Loucy (cell line): ENCODE data around the gene XRCC2.

ENCODE experiments used
- H2AFZ ChIP-seq: fragments of 200-600 bp; sonication (generic); 2 replicates; pipeline ENCODE4 v1.6.0; 2016; ENCODE audit warnings: antibody characterized with exemption, mild to moderate bottlenecking, low read length, moderate library complexity
- H3F3A ChIP-seq: fragments of 200-600 bp; 2 replicates; pipeline ENCODE4 v1.6.0; 2016; ENCODE audit warnings: antibody characterized with exemption, low read depth, mild to moderate bottlenecking
- H3K27me3 ChIP-seq: fragments of 200-600 bp; sonication (generic); 2 replicates; pipeline ENCODE4 v1.6.1; 2014; ENCODE audit warnings: low read length, mild to moderate bottlenecking; ENCODE audit not compliant: insufficient read depth, poor library complexity, severe bottlenecking
- H3K36me3 ChIP-seq: fragments of 200-600 bp; sonication (generic); 2 replicates; pipeline ENCODE4 v1.6.1; 2016; ENCODE audit warnings: low read length; ENCODE audit not compliant: insufficient read depth
- H3K4me1 ChIP-seq: fragments of 200-600 bp; sonication (generic); 2 replicates; pipeline ENCODE4 v1.5.1; 2014; ENCODE audit warnings: low read length, mild to moderate bottlenecking; ENCODE audit not compliant: insufficient read depth, poor library complexity, severe bottlenecking
- H3K4me2 ChIP-seq: fragments of 200-600 bp; sonication (generic); 2 replicates; pipeline ENCODE4 v1.6.0; 2014; ENCODE audit warnings: antibody characterized with exemption, low read length, low read depth, mild to moderate bottlenecking; ENCODE audit not compliant: poor library complexity, severe bottlenecking
- H3K4me3 ChIP-seq: fragments of 200-600 bp; sonication (generic); 2 replicates; pipeline ENCODE4 v1.5.1; 2014; ENCODE audit warnings: low read length, mild to moderate bottlenecking, mixed read lengths; ENCODE audit not compliant: poor library complexity, severe bottlenecking
- H3K79me2 ChIP-seq: fragments of 200-600 bp; sonication (generic); 2 replicates; pipeline ENCODE4 v1.6.1; 2014; ENCODE audit warnings: low read length; ENCODE audit not compliant: insufficient read depth
- H3K9ac ChIP-seq: fragments of 200-600 bp; sonication (generic); 2 replicates; pipeline ENCODE4 v1.6.0; 2014; ENCODE audit warnings: mild to moderate bottlenecking, low read depth, low read length, moderate library complexity; ENCODE audit not compliant: poor library complexity, severe bottlenecking
- H3K9me2 ChIP-seq: fragments of 200-600 bp; sonication (generic); replicated peaks from 2 replicates; pipeline ENCODE4 v1.6.1; 2016; ENCODE audit warnings: low read depth, low read length, mixed read lengths
- H3K9me3 ChIP-seq: fragments of 200-600 bp; sonication (generic); 2 replicates; pipeline ENCODE4 v1.6.1; 2014; ENCODE audit warnings: mild to moderate bottlenecking, antibody characterized with exemption, low read length, low read depth; ENCODE audit not compliant: insufficient read depth
- H4K20me1 ChIP-seq: fragments of 200-600 bp; sonication (generic); 2 replicates; pipeline ENCODE4 v1.6.0; 2014; ENCODE audit warnings: antibody characterized with exemption, low read length, mild to moderate bottlenecking; ENCODE audit not compliant: insufficient read depth, poor library complexity, severe bottlenecking
- EZH2phosphoT487 ChIP-seq: fragments of 200-600 bp; IDR thresholded peaks from 2 replicates; pipeline ENCODE4 v1.6.1; 2018; ENCODE audit warnings: antibody characterized with exemption, mild to moderate bottlenecking, moderate library complexity, borderline replicate concordance
- TF ChIP-seq, protein P1 (sequence below): fragments of 200-600 bp; sonication (generic); conservative IDR thresholded peaks from 2 replicates; pipeline ENCODE4 v1.5.1; 2014; ENCODE audit warnings: mild to moderate bottlenecking, antibody characterized with exemption, low read length

XRCC2 gene

DNA sequence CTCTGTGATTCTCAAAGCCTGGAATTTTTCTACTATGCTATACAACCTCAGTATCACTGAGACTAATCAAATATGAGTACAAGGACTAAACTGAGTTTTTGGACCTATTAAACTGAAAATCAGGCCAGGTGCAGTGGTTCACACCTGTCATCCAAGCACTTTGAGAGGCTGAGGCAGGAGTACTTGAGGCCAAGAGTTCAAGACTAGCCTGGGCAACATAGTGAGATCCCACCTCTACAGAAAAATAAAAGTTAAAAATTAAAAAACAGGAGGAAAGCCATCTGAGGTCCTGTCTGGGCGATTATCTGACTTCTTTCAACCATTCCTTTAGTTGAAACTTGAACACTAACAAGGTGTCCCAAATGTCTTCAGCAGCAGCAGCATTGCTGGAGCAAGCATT lies 7.0 kb downstream of the XRCC2 start:
- no peak overlapping the region for H3K4me3 ChIP-seq
- no peaks in the 10 kb centered on the region for H3K9me3 ChIP-seq
- H3K9ac ChIP-seq: no peak overlapping the region
- H3K4me2 ChIP-seq: no peak overlapping the region
- H3K36me3 ChIP-seq: peaks cover 5% of the 10 kb centered on the region; the same call in 1 of the 2 replicates
- no peaks in the 10 kb centered on the region for H3K9me2 ChIP-seq
- no peaks in the 10 kb centered on the region for H3F3A ChIP-seq
- H4K20me1 ChIP-seq: peaks cover 13% of the 10 kb centered on the region
- peaks cover 11% of the 10 kb centered on the region for H3K4me1 ChIP-seq
- TF ChIP-seq, protein P1, sequence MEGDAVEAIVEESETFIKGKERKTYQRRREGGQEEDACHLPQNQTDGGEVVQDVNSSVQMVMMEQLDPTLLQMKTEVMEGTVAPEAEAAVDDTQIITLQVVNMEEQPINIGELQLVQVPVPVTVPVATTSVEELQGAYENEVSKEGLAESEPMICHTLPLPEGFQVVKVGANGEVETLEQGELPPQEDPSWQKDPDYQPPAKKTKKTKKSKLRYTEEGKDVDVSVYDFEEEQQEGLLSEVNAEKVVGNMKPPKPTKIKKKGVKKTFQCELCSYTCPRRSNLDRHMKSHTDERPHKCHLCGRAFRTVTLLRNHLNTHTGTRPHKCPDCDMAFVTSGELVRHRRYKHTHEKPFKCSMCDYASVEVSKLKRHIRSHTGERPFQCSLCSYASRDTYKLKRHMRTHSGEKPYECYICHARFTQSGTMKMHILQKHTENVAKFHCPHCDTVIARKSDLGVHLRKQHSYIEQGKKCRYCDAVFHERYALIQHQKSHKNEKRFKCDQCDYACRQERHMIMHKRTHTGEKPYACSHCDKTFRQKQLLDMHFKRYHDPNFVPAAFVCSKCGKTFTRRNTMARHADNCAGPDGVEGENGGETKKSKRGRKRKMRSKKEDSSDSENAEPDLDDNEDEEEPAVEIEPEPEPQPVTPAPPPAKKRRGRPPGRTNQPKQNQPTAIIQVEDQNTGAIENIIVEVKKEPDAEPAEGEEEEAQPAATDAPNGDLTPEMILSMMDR: no peak
- TF ChIP-seq EZH2phosphoT487: no peak
- H3K27me3 ChIP-seq: no peaks in the 10 kb centered on the region
- H3K79me2 ChIP-seq: peaks cover 75% of the 10 kb centered on the region
- H2AFZ ChIP-seq: no peak overlapping the region

DNA sequence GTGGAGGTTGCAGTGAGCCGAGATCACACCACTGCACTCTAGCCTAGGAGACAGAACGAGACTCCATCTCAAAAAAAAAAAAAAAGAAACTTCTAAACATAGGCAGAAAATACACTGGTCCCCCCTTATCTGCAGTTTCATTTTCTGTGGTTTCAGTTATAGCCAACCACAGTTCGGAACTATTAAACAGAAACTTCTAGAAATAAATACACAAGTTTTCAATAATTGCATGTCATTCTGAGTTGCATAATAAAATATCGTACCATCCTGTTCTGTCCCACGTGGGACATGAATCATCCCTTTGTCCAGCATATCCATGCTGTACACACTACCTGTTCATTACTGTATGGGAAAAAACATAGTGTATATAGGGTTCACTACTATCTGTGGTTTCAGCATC lies 8.0 kb downstream of the XRCC2 start:
- Histone ChIP-seq H3K4me1 (peaks cover 8% of the 10 kb centered on the region), H3K4me3 (no peak overlapping the region), H2AFZ (no peak overlapping the region), H3K27me3 (no peaks in the 10 kb centered on the region), H3K9me3 (no peaks in the 10 kb centered on the region), H3K9me2 (no peaks in the 10 kb centered on the region), H3K36me3 (peaks cover 5% of the 10 kb centered on the region; the same call in 1 of the 2 replicates), H3K4me2 (no peak overlapping the region), H4K20me1 (peaks cover 9% of the 10 kb centered on the region), H3F3A (no peaks in the 10 kb centered on the region), H3K79me2 (peaks cover 65% of the 10 kb centered on the region), H3K9ac (no peak overlapping the region)
- TF ChIP-seq, protein P1: no peak
- no peak for TF ChIP-seq EZH2phosphoT487

DNA sequence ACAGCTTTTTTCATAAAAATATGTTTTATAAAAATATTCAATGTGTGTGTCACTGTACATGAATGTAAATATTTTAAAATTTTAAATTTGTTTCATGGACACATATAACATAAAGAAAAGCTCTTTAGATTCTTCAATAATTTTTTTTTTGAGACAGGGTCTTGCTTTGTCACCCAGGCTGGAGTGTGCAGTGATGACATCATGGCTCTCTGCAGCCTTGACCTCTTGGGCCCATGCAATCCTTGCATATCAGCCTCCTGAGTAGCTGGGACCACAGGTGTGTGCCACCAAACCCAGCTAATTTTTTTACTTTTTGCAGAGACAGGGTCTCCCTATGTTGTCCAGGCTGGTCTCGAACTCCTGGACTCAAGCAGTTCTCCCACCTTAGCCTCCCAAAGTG lies 9.9 kb downstream of the XRCC2 start:
- Histone ChIP-seq H3K4me1 (no peaks in the 10 kb centered on the region), H3K9me2 (no peaks in the 10 kb centered on the region), H3F3A (no peaks in the 10 kb centered on the region), H3K9me3 (no peaks in the 10 kb centered on the region), H2AFZ (no peak overlapping the region), H3K4me3 (no peak overlapping the region), H3K79me2 (peaks cover 47% of the 10 kb centered on the region), H3K4me2 (no peak overlapping the region), H4K20me1 (no peaks in the 10 kb centered on the region), H3K36me3 (peaks cover 5% of the 10 kb centered on the region; the same call in 1 of the 2 replicates), H3K9ac (no peak overlapping the region), H3K27me3 (no peaks in the 10 kb centered on the region)
- no peak for TF ChIP-seq EZH2phosphoT487
- TF ChIP-seq, protein P1: no peak
